Suprapubic skin (tissue), 4 donors: ENCODE measurements around the gene LRRC3B.

Source experiments
- EP300 ChIP-seq: sonication (generic); formaldehyde crosslinking; IDR thresholded peaks from one replicate; pipeline ENCODE4 v1.6.1; 2017; ENCODE audit warnings: antibody characterized with exemption
- POLR2A ChIP-seq, 2 donors: fragments of 450-650 bp; IDR thresholded peaks; one replicate each; pipeline ENCODE4 v1.6.1; 2017; ENCODE audit warnings: antibody characterized with exemption in 2 of 2, mild to moderate bottlenecking in 2 of 2, moderate library complexity in 2 of 2
- POLR2AphosphoS5 ChIP-seq, 3 donors: sonication (generic); formaldehyde crosslinking; IDR thresholded peaks; one replicate each; pipeline ENCODE4 v1.6.1; 2017; ENCODE audit warnings: antibody characterized with exemption in 3 of 3
- TF ChIP-seq, protein P1 (sequence below), 2 donors: fragments of 200-600 bp in 1 of 2; fragments of 450-650 bp in 1 of 2; sonication (generic) in 1 of 2; IDR thresholded peaks; one replicate each; pipeline ENCODE4 v1.5.1; 2016 to 2019; ENCODE audit warnings: antibody characterized with exemption in 2 of 2, mild to moderate bottlenecking in 1 of 2, moderate library complexity in 1 of 2

DNA sequence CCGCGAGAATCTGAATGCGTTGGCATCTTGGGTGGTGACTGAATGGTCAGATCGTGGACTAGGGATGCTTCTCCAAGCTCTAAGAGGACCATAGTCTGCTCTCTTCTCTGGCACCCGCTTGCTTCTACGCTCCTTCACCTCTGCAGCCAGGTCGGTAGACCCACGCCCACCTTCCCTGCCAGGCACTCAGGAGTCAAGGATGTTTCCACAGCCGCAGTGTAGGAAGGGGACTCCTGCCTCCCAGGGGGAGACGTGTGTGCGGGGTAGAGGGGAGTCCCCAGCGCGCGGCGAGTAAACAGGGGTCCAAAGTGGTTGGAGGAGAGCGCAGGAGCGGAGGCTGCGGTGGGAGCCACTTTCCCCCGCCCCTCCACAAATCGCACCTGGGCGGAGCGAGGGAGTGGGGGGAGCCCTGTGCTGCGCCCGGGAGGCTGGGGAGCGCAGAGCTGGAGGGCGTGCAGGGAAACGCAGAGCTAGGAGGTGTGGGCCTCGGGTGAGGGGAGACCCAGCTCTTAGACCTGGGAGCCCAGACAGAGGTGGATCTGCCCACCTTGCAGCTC lies 1.7 kb downstream of the LRRC3B start:
- TF ChIP-seq POLR2AphosphoS5 (IDR thresholded peaks at IDR 0.05) (no peak), POLR2A (IDR thresholded peaks at IDR 0.05) (no peak), EP300 (no peak)
- TF ChIP-seq, protein P1, sequence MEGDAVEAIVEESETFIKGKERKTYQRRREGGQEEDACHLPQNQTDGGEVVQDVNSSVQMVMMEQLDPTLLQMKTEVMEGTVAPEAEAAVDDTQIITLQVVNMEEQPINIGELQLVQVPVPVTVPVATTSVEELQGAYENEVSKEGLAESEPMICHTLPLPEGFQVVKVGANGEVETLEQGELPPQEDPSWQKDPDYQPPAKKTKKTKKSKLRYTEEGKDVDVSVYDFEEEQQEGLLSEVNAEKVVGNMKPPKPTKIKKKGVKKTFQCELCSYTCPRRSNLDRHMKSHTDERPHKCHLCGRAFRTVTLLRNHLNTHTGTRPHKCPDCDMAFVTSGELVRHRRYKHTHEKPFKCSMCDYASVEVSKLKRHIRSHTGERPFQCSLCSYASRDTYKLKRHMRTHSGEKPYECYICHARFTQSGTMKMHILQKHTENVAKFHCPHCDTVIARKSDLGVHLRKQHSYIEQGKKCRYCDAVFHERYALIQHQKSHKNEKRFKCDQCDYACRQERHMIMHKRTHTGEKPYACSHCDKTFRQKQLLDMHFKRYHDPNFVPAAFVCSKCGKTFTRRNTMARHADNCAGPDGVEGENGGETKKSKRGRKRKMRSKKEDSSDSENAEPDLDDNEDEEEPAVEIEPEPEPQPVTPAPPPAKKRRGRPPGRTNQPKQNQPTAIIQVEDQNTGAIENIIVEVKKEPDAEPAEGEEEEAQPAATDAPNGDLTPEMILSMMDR (IDR thresholded peaks at IDR 0.05): no peak
